NB4 (cell line): ENCODE data around the gene OSCAR.

Experiments
- MYC ChIP-seq: IDR thresholded peaks from 2 replicates; pipeline ENCODE4 v1.6.1; 2011; ENCODE audit warnings: low read depth, low read length
- POLR2A ChIP-seq: IDR thresholded peaks from 2 replicates; pipeline ENCODE4 v1.6.1; 2011; ENCODE audit warnings: mild to moderate bottlenecking; ENCODE audit not compliant: insufficient read length; ENCODE audit errors: extremely low read depth
- TF ChIP-seq, protein P1 (sequence below): IDR thresholded peaks from one replicate; pipeline ENCODE4 v1.5.1; 2012; ENCODE audit warnings: low read depth, low read length

DNA sequence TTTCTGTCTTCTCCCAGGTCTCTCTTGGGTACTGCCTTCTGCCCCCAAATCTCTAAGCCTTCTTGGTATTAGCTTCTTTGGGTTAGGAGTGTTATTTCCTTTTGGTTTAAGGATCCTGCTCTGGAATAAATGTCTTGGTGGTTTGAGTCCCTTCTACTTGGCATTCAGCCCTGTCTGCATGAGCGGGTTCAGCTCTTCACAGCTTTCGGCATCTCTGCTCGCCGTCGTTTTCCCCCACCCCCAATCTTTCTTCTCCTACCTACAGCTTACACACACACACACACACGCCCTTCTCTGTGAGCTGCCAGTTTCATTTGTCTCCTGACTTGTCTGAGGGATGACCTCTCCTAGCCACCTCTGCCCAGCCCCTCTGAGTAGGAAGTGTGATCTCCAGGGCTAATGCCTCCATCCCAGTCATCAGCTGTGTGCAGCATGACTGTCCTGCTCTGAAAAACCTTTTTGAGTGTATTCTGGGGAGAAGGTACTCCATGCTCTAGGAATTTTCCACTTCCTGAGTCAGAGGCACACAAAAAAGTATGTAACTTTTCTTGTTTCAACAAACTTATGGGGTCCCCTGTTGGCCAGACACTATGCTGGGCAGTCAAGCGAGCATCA lies 41.7 kb upstream of the OSCAR start:
- TF ChIP-seq MYC (no peak), POLR2A (no peak)
- TF ChIP-seq, protein P1, sequence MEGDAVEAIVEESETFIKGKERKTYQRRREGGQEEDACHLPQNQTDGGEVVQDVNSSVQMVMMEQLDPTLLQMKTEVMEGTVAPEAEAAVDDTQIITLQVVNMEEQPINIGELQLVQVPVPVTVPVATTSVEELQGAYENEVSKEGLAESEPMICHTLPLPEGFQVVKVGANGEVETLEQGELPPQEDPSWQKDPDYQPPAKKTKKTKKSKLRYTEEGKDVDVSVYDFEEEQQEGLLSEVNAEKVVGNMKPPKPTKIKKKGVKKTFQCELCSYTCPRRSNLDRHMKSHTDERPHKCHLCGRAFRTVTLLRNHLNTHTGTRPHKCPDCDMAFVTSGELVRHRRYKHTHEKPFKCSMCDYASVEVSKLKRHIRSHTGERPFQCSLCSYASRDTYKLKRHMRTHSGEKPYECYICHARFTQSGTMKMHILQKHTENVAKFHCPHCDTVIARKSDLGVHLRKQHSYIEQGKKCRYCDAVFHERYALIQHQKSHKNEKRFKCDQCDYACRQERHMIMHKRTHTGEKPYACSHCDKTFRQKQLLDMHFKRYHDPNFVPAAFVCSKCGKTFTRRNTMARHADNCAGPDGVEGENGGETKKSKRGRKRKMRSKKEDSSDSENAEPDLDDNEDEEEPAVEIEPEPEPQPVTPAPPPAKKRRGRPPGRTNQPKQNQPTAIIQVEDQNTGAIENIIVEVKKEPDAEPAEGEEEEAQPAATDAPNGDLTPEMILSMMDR, result no peak
